Spinal cord (tissue), 10 donors: ENCODE data around the gene CAPN9. TPM values are rescaled to one million over a fixed set of nuclear protein-coding genes. Genes with fewer than 3 reads are reported as not detected.

Source experiments
- DNase-seq, 6 donors: peaks; one replicate each; pipeline versions ENCODE4 v3.0.0 to v3.0.0-alpha.2; 2013 to 2015; ENCODE audit warnings: low spot score in 6 of 6, low read depth in 4 of 6
- H3K27ac ChIP-seq: one replicate; pipeline ENCODE4 v1.5.1; 2013; ENCODE audit warnings: low read depth, low read length, control low read depth
- H3K27me3 ChIP-seq: one replicate; pipeline ENCODE4 v1.6.1; 2013; ENCODE audit warnings: low read length; ENCODE audit not compliant: control insufficient read depth, insufficient read depth
- H3K36me3 ChIP-seq: one replicate; pipeline ENCODE4 v1.6.1; 2013; ENCODE audit warnings: low read length; ENCODE audit not compliant: control insufficient read depth, insufficient read depth
- H3K4me1 ChIP-seq: one replicate; pipeline ENCODE4 v1.6.1; 2013; ENCODE audit warnings: low read length; ENCODE audit not compliant: control insufficient read depth, insufficient read depth
- H3K4me3 ChIP-seq: one replicate; pipeline ENCODE4 v1.5.1; 2013; ENCODE audit warnings: low read depth, low read length, control low read depth
- H3K9me3 ChIP-seq: one replicate; pipeline ENCODE4 v1.6.1; 2013; ENCODE audit warnings: low read length; ENCODE audit not compliant: control insufficient read depth, insufficient read depth
- WGBS: methylation state at CpG from one replicate; pipeline ENCODE4 v1.1.5; 2013; ENCODE audit warnings: missing lambda C conversion rate; ENCODE audit not compliant: insufficient coverage; 5-methylcytosine and 5-hydroxymethylcytosine counted together
- polyA plus RNA-seq, 2 donors: library from polyadenylated mRNA; unstranded; fragments of 120-200 nt; gene quantifications; one replicate each; pipeline ENCODE4 v1.2.1, GENCODE V29; 2013; ENCODE audit not compliant: insufficient read length in 2 of 2
- total RNA-seq, 2 donors: library from RNA; depleted of rRNA in 1 of 2; stranded (reverse); fragments of 120-200 nt in 1 of 2; fragments of >200 nt in 1 of 2; gene quantifications; one replicate each; pipeline versions ENCODE4 v1.2.3 to v1.2.4, GENCODE V29; 2013 to 2014
- donor health status: healthy.

Gene CAPN9
- total and polyA plus RNA-seq, 4 donors, result 0.20 to 1.6 (median 0.43) TPM

GRCh38 chr1:230754796-230755195, 7.6 kb downstream of the CAPN9 start:
- no peak for DNase-seq
- peaks cover 28% of the 10 kb centered on the region for H3K4me1 ChIP-seq
- H3K4me3 ChIP-seq, result no peak overlapping the region
- no peak overlapping the region for H3K27ac ChIP-seq
- H3K27me3 ChIP-seq, result no peaks in the 10 kb centered on the region
- no peaks in the 10 kb centered on the region for H3K36me3 ChIP-seq
- 81% methylated on average over 3 of the region's 3 CpGs for WGBS
- H3K9me3 ChIP-seq, result no peaks in the 10 kb centered on the region

- H3K27ac ChIP-seq, result no peak overlapping the region
- H3K36me3 ChIP-seq, result no peaks in the 10 kb centered on the region
- H3K4me1 ChIP-seq, result peaks cover 10% of the 10 kb centered on the region
- no peaks in the 10 kb centered on the region for H3K9me3 ChIP-seq
- H3K27me3 ChIP-seq, result no peaks in the 10 kb centered on the region
- 89% methylated on average over 14 of the region's 16 CpGs for WGBS
- no peak overlapping the region for H3K4me3 ChIP-seq
- DNase-seq, result no peak
These were observed 10.9 kb downstream of the CAPN9 start for GRCh38 chr1:230757856-230758708.

GRCh38 chr1:230758709-230759368, 11.7 kb downstream of the CAPN9 start:
- H3K9me3 ChIP-seq, result no peaks in the 10 kb centered on the region
- peaks cover 2% of the 10 kb centered on the region for H3K4me1 ChIP-seq
- 47% methylated on average over 3 of the region's 8 CpGs for WGBS
- H3K36me3 ChIP-seq, result no peaks in the 10 kb centered on the region
- peak in 2 of 6 donors; percentile 70 to 84 for DNase-seq
- no peaks in the 10 kb centered on the region for H3K27me3 ChIP-seq
- no peak overlapping the region for H3K27ac ChIP-seq
- H3K4me3 ChIP-seq, result no peak overlapping the region

GRCh38 chr1:230759369-230760065, 12.3 kb downstream of the CAPN9 start:
- Histone ChIP-seq H3K27ac (no peak overlapping the region), H3K4me3 (no peak overlapping the region), H3K27me3 (no peaks in the 10 kb centered on the region), H3K36me3 (no peaks in the 10 kb centered on the region), H3K9me3 (no peaks in the 10 kb centered on the region), H3K4me1 (no peaks in the 10 kb centered on the region)
- 69% methylated on average over 5 of the region's 7 CpGs for WGBS
- DNase-seq, result peak in 2 of 6 donors; percentile 59 to 60

- H3K27ac ChIP-seq, result no peak overlapping the region
- no peak overlapping the region for H3K4me3 ChIP-seq
- no peaks in the 10 kb centered on the region for H3K4me1 ChIP-seq
- no peak for DNase-seq
- H3K27me3 ChIP-seq, result no peaks in the 10 kb centered on the region
- H3K9me3 ChIP-seq, result no peaks in the 10 kb centered on the region
- WGBS, result 69% methylated on average over 5 of the region's 7 CpGs
- H3K36me3 ChIP-seq, result no peaks in the 10 kb centered on the region
These were observed 13.2 kb downstream of the CAPN9 start for GRCh38 chr1:230760360-230760827.

- H3K27me3 ChIP-seq, result no peaks in the 10 kb centered on the region
- 92% methylated on average over 6 of the region's 8 CpGs for WGBS
- H3K27ac ChIP-seq, result no peak overlapping the region
- no peak overlapping the region for H3K4me3 ChIP-seq
- no peaks in the 10 kb centered on the region for H3K36me3 ChIP-seq
- DNase-seq, result no peak
- no peaks in the 10 kb centered on the region for H3K4me1 ChIP-seq
- H3K9me3 ChIP-seq, result no peaks in the 10 kb centered on the region
These were observed 14.4 kb downstream of the CAPN9 start for GRCh38 chr1:230761443-230762167.

GRCh38 chr1:230763927-230764591, 16.9 kb downstream of the CAPN9 start:
- Histone ChIP-seq H3K36me3 (no peaks in the 10 kb centered on the region), H3K4me1 (no peaks in the 10 kb centered on the region), H3K27me3 (no peaks in the 10 kb centered on the region), H3K9me3 (no peaks in the 10 kb centered on the region), H3K27ac (no peak overlapping the region), H3K4me3 (no peak overlapping the region)
- DNase-seq, result no peak
- 93% methylated on average over 4 of the region's 5 CpGs for WGBS

- no peak overlapping the region for H3K27ac ChIP-seq
- H3K4me1 ChIP-seq, result no peaks in the 10 kb centered on the region
- H3K27me3 ChIP-seq, result no peaks in the 10 kb centered on the region
- no peaks in the 10 kb centered on the region for H3K36me3 ChIP-seq
- H3K4me3 ChIP-seq, result no peak overlapping the region
- WGBS, result no CpG with 5 or more reads among the region's 3 CpGs
- no peak for DNase-seq
- H3K9me3 ChIP-seq, result no peaks in the 10 kb centered on the region
These were observed 19.1 kb downstream of the CAPN9 start for GRCh38 chr1:230766318-230766717.
